ENCODE data around the gene USP32.

Gene USP32

DNA sequence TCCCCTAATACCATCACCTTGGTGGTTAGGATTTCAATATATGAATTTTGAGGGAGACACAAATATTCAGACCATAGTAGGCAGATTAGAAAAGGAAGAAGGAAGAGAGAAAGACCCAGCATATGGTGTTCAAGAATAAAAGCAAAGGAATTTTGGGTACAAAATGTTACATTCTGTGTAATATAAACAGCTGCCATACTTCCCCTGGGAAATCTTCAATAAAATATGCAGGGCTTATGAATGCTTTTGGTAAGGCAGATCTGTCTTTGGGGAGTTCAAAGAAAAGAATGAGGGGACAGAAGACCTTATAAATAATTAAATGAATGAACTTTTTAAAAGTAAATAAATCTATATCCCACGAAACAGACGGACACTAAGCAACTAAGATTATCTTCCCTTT, 91.9 kb downstream of the USP32 start:
- no peak for DNase-seq (ENCODE audit: low spot score)

DNA sequence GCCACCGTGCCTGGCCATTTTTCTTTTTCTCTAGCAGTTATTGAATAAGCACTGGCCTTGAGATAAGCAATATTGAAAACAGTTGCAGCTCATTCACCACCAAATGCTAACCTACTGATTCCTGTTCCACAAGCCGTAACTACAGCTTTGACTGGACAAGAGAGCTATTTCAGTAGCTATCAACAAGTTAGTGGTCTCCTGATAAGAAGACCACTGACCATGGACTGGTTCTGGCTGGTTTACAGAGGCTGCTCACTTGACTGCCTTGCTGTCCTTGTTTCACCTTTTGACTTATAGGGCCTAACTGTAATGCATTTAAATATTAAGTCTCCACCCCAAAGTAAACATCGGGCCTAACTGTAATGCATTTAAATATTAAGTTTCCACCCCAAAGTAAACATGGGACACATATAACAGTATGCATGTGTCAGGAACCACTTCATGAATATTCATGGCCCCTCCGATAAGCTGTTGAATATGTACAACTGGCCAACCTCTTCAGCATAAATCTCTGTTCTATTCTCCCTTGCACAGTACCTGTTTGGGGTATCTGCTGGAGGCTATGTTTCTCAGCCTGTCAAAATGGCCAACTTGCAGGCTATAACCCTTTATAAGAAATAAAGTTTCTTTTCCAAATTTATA, 94.1 kb downstream of the USP32 start:
- DNase-seq (ENCODE audit: low spot score), result no peak

DNA sequence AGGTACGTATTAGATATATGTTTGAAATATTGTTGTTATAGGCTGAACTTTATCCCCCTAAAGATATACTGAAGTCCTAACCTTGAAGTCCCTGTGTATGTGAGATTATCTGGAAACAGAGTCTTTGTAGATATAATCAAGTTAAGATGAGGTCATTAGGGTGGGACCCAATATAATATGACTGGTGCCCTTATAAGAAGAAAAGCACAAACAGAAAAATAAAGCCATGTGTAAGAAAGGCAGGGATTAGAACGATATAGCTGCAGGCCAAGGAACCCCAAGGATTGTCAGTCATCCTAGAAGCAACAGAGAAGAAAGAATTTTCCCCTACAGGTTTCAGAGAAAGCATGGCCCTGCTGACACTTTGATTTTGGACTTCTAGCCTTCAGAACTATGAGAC, 95.8 kb downstream of the USP32 start:
- DNase-seq (ENCODE audit: low spot score), result no peak

DNA sequence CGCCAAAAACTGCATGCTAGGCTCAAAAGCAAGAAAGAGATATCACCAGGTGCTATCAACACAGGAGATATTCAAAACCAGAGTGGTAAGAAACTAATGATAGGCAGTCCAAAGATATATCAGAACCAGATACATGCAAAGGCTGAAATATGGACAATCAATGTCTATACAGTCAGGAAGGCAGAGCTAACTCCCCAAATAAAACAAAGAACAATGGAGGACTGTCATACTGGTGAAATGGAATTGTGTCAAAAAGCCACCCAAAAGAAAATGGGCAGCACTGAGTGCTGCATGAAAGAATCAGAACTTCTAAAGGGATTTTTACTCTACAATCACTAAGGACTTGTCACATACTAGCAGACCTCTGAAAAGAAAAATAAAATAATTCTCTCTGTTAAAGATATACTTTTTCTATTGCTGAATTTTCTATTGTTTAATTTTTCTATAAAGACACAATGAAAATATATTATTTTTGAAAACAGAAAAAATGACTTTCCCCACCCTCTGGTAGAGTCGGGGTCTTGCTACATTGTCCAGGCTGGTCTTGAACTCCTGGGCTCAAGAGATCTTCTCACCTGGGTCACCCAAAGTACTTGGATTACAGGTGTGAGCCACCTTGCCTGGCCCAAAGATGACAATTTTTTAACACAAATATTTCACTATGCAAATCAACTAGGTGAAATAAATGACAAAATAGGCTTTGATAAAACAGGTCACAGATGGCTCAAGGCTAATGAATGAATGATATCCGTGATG, 98.2 kb downstream of the USP32 start:
- no peak for DNase-seq (ENCODE audit: low spot score)

DNA sequence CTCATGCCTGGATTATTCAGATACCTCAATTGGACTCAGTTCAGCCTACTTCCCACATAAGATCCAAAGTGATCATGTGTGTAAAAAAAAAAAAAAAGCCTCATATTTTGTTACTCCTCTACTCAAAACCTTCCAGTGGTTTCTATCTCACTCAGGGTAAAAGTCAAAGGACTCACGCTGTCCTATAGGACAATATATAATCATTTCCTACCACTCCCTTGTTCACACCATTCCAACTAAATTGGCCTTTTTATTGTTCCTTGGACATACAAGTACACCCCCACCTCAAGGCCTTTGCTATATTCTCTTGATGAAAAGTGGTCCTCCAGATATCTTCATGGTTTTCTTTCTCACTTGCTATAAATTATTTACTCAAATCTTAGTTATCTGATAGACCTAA, 99.2 kb downstream of the USP32 start:
- no peak for DNase-seq (ENCODE audit: low spot score)

DNA sequence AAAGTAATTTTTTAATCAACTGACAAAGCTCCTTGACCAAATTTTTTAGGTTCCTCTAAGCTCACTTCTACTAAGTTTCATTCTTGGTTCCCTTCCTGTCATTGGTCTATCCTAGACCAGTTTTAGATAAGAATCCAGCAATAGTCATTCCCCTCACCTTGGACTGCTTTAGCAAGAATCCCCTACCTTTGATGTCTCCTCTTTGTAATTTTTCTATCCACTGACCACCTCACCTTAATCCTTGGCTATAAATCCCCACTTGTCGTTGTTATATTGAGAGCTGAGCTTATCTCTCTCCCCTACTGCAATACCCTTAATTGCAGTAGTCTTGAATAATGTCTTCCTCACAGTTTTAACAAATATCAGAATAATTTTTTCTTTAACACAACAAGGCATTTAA, 107.2 kb downstream of the USP32 start:
- DNase-seq (ENCODE audit: low spot score), result no peak

DNA sequence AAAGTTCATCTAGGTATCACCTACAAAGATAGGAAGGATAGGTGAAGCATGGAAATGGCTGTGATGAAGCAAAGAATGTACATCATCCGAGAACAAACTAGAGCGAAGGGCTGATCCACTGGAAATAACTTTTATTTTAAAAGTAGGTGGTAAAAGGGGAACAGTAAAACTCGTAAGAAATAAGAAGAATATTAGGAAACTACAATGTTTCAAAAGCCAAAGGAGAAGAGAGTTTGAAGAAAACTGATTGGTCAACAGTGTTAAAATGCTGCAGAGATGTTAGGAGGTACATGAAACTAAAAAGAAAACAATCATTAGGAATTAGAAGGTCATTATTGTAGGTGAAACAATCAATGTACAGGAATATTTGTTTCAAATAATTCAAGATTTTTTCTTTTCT, 108.1 kb downstream of the USP32 start:
- no peak for DNase-seq (ENCODE audit: low spot score)

DNA sequence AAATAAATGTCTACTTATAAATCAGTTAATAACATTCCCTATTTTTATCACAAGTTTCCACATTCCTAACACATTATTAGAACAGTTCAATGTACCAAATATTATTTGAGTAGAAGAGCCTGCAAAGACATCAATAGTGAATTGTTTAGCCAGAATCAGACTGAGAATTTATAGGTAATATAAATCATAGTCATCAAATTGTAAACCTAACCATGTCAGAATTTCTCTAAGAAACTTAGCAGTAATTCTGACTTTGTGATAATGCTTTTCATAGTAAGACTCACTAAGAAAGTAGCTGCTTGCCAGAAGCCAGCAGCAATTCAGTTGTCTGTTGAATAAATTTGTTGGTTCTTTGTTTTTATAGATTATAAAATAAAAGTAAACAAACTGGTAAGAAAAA, 111.3 kb downstream of the USP32 start:
- DNase-seq (ENCODE audit: low spot score), result no peak

DNA sequence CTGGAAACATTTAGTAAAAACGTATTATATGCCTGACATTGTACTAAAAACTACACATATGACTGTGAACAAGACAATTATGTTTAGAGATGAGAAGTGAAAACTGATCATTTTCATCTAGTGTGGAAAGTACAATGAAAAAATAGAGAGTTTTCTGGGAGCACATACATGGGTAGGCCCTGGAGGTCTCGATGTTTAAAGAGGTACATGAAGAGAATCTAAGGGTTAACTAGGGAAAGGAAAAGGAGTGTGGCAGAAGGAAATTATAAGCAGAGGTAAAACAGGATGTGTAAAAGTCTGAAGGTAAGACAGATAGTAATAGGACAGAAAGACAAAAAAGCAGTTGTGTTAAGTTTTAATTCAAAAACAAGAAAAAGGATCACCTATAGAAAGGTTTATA, 113.7 kb downstream of the USP32 start:
- DNase-seq (ENCODE audit: low spot score), result no peak

DNA sequence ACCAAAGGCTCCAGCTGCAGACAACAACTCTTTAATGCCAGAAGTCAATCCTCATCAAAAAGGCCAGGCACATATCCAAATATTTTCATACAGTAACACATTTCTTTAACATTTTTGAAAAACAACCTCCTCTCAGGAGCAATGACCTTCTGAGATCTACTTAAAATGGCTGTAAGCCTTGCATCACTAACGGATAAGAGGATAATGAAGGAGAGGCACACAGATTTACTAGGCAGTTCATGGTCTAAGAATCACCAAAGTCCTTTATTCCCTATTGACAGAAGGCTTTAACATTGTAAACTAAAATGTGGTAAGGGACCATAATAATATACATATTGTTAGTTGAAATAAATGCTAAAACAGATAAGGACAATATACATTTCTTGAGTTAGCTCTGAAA, 114.7 kb downstream of the USP32 start:
- no peak for DNase-seq (ENCODE audit: low spot score)

DNA sequence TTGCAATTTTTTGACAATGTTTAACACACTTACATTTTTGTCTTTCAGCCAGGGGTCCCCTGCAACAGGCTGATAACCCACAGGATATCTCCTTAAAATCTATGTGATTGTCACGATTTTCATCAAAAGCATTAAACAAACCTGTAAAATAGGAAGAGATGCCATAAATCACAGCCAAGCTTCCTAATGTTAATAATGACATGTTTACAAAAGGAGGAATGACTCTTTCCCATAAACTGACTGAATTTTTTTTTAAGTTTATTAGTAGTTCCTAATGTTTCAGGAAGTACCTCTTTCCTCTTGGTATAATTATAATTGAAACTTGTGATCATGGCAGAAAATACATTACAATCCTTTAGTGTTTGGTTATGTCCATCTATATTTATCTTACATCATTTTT, 122.5 kb downstream of the USP32 start:
- DNase-seq (ENCODE audit: low spot score), result no peak

DNA sequence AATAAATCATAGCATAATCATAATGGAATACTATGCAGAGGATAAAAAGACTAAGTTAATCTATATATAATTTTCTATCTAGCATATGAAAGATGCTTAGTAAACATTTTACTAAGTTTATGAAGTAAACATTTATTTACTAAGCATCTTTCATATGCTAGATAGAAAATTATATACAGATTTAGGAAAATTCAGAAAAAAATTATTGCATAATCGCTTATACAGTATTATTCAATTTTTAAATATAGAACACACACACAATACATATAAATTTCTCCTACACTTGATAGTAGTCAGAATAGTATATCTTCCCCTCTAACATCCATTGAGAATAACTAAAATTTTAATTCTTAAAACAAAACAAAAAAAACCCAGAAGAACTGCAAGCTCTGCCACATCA, 131.4 kb downstream of the USP32 start:
- DNase-seq (ENCODE audit: low spot score), result no peak

DNA sequence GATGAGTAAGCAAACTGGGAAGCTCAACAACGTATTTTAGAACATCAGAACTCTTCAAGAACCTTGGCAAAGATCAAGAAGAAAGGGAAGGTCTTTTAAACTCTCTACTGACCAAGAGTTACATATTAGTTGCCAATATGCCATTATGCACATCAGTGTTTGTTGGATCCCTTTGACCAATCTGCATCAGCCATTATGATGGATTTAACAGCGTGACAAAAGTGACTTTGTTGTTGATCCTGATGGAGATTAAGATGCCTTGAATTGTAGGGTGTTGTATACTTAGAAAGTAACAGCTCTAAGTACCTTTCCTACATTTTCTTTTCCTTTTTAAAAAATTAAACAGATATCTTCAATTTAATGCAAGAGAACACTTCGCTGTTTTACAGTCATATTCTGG, 133.6 kb downstream of the USP32 start:
- DNase-seq (ENCODE audit: low spot score), result no peak

DNA sequence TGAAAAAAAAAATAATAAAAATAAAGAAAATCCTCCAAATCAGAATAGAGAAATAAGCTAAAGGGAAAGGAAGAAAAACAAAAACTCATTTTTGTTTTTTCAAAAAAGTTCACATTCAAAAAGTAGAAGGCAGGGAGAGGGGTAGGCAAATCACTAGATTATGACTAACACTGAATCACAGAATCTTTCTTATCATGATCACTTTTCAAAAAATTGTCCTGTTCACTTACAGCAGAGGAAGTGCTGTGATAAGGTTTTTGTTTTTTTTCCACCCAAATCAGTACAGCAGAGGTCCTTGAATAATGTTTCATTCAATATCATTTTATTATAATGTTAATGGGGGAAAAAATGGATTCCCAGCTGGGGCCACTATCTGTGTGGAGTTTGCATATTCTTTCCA, 135.8 kb downstream of the USP32 start:
- DNase-seq (ENCODE audit: low spot score), result no peak

DNA sequence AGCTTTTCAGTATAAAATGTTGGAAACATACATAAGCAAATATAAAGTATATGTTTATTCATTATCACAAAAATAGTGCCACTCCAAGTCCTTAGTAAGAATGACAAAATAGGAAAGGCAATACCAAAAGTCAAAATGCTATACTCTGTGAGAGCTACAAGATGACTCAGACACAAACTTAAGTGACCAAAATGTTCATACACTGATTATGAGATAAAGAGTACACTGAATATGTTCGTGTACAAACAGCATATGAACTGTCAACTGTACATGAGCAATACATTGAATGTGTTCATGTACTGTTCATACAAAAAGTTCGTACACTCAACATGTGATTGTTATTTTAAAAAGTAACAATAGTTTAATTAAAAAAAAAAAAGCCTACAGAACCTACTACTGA, 138.9 kb downstream of the USP32 start:
- DNase-seq (ENCODE audit: low spot score), result no peak

DNA sequence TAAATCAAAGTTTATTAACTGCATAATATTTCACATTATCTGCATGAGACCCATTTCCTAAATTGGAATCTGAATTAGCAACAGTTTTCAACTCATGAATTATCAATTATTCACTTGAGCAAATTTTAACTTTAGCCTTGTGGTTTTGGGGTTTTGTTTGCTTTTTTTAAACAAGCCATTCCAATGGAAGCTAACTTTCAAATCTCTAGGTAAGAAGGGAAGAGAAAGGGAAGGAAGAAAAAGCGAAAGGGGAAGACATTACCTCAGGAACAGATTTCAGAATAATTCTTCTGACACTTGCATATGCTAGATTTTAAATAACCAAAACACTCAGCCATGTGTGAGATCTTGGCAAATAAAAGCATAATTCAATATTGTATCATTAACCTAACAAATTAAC, 139.5 kb downstream of the USP32 start:
- no peak for DNase-seq (ENCODE audit: low spot score)

DNA sequence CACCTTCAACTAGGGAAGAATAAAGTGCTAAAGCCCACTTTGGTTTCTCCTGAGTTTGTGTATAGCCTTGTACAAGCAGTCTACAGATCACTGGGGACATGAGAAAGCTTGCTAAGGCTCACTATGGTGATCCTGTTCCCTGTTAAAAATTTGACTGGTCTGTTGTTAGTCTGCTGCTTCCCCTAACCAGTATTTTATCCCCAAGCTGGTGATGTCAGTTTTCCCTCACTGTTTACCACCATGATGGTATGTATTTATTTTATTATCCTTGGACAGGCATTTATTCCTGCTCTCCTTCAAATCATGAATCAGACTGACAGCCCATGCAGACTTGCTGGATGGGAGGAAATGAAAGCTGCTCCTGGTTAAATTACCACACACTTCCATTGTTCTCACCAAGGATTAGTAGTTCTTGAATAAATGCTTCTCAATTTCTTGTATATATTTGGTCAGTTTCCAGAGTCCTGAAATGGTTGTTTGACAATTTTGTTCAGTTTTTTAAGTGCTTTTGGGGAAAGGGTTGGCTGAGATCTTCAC, 142.6 kb downstream of the USP32 start:
- DNase-seq (ENCODE audit: low spot score), result no peak

DNA sequence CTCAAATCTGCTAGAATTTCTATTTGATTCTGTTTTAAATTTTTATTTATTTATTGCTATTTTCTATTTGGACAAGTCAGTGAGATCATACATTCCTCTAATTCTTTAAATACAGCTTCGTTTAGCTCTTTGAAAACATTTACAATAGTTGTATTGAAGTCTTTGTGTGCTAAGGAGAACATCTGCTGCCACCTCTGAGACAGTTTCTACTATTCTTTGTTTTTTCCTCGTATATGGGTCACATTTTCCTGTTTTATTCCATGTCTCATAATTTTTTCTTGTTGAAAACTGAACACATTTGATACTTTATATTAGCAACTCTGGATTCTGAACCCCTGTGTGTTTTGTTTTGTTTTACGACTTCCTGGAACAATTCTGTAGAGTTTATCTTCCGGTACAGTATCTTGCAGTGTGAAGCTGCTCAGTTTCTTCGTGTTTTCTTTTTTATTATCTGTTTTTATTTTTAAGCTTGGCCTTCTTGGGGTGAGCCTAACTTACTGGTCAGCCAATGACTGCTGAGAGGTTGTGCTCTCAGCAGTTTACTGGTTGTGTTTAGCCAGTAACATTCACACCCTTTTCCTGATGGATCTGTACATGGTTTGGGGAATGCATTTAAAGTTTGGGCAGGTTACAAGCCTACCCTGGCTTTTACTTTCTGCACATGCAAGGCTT, 143.2 kb downstream of the USP32 start:
- no peak for DNase-seq (ENCODE audit: low spot score)

DNA sequence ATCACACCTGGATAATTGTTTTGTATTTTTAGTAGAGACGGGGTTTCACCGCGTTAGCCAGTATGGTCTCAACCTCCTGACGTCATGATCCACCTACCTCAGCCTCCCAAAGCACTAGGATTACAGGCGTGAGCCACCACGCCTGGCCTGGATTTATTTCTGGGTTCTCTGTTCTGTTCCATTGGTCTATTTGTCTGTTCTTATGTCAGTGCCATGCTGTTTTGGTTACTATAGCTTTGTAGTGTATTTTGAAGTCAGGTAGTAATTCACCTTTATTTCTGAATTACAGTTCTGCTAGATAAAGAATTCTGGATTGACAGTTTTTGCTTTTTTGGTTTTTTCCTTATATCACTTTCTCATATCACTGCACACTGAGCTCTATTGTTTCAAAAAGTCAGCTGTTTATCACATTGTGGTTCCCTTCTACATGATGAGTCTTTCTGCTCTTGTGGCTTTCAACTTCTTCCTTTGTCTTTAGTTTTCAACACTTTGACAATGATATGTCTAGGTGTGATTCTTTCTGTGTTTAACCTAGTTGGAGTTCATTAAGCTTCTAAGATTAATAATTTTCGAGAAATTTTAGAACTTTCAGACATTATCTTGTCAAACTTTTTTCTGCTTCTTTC, 144.0 kb downstream of the USP32 start:
- DNase-seq (ENCODE audit: low spot score), result no peak

DNA sequence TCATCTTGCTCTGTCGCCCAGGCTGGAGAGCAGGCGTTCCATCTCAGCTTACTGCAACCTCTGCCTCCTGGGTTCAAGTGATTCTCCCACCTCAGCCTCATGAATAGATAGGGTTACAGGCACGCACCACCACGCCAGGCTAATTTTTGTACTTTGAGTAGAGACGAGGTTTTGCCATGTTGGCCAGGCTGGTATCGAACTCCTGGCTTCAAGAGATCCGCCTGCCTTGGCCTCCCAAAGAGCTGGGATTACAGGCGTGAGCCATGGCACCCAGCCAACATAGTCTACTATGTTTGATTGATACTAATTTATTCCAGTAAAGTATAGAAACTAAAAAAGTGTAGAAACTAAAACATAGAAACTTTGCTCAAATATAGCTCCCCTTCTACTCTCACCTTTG, 147.3 kb downstream of the USP32 start:
- no peak for DNase-seq (ENCODE audit: low spot score)

DNA sequence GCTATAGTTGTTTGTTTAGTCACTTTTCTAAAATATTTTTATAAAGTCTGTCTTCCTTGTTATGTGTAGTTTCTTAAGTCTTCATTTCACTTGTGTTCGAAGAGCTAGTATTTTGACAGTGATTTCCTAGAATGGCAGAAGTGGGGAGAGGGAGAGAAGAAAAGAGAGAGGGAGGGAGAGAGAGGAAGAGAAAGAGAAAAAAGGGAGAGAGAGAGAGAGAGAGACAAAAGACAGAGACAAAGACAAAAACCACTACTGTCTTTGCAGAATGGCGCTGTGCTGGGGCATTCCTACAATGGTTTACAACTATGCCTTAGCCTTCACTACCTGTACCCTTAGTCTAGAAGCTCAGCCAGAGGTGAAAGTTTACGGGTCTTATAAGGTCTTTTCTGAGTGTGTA, 151.6 kb downstream of the USP32 start:
- no peak for DNase-seq (ENCODE audit: low spot score)

DNA sequence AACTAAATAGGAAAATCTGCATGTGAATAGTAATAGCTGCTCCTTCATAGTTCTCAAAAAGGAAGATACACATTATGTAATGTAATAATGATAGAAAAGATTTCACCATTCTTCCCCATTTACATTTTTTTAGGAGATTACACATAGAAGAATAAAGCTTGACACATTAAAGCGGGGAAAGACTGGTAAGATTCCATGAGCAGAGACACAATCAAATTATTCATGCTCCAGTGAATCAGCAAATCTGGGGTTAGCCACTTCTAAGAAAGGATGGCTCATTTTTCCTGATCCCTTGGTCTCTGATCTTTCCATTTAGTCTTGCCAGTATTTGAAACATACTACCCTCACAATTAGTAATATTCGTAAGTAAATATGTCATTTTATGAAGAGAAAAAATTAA, 160.2 kb downstream of the USP32 start:
- no peak for DNase-seq (ENCODE audit: low spot score)

DNA sequence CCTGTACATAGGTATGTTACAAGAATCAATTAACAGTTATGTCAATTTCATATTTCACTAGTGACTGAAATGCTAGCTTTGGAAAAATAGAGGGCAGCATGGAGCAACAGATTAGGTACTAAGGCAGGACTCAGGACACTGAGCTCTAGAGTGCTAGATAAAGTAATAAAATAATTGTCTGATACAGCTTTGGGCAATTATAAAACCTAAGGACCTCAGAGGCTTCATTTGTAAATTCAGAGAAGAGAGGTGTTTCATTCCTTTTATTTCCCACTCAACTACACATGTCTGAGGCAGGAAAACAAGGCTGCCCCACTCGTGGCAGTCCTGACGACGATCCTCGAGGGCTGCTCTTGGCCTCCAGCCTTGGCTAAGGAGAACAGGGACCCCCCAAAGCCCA, 160.7 kb downstream of the USP32 start:
- peak; percentile 24 for DNase-seq (ENCODE audit: low spot score)
